Stomach (tissue), 9 donors: ENCODE measurements around the gene METTL15. TPM values are rescaled to one million over a fixed set of nuclear protein-coding genes. Genes with fewer than 3 reads are reported as not detected.
"Not testable (repeated sequence)": the region's sequence is repeated elsewhere in the genome, so short reads cannot be mapped to it uniquely, and the experiment has no call there.

Experiments
- DNase-seq, 2 donors: peaks; one replicate each; pipeline versions ENCODE4 v3.0.0 to v3.0.0-alpha.2; 2013 to 2019
- H3K27ac ChIP-seq, 5 donors: fragments of 200-600 bp in 4 of 5; sonication (generic) in 4 of 5; one replicate each; pipeline ENCODE4 v1.5.1; 2013 to 2019; ENCODE audit warnings: mild to moderate bottlenecking in 1 of 5, moderate library complexity in 1 of 5
- H3K27me3 ChIP-seq, 3 donors: fragments of 200-600 bp; sonication (generic); one replicate each; pipeline ENCODE4 v1.5.1; 2017 to 2019; ENCODE audit warnings: mixed run types in 1 of 3
- H3K36me3 ChIP-seq, 4 donors: fragments of 200-600 bp; sonication (generic); 1 replicate in 3 of 4; 2 replicates in 1 of 4; pipeline ENCODE4 v1.5.1; 2016 to 2019
- H3K4me1 ChIP-seq, 4 donors: fragments of 200-600 bp; sonication (generic); one replicate each; pipeline ENCODE4 v1.5.1; 2016 to 2019
- H3K4me3 ChIP-seq, 4 donors: fragments of 200-600 bp; sonication (generic) in 3 of 4; one replicate each; pipeline ENCODE4 v1.5.1; 2016 to 2019; ENCODE audit warnings: mild to moderate bottlenecking in 1 of 4
- H3K9me3 ChIP-seq, 4 donors: fragments of 200-600 bp; sonication (generic); one replicate each; pipeline ENCODE4 v1.5.1; 2016 to 2019
- CTCF ChIP-seq, 7 experiments: fragments of 450-650 bp in 4 of 7; fragments of 200-600 bp in 3 of 7; sonication (generic) in 3 of 7; IDR thresholded peaks; one replicate each; pipeline ENCODE4 v1.5.1; 2016 to 2019; ENCODE audit warnings: antibody characterized with exemption in 7 of 7, control low read depth in 2 of 7, mild to moderate bottlenecking in 1 of 7
- EP300 ChIP-seq: sonication (generic); formaldehyde crosslinking; IDR thresholded peaks from one replicate; pipeline ENCODE4 v1.6.1; 2017; ENCODE audit warnings: antibody characterized with exemption
- POLR2A ChIP-seq, 4 donors: fragments of 450-650 bp; IDR thresholded peaks; one replicate each; pipeline ENCODE4 v1.6.1; 2016; ENCODE audit warnings: antibody characterized with exemption in 4 of 4, control low read depth in 2 of 4, mild to moderate bottlenecking in 1 of 4, moderate library complexity in 1 of 4
- POLR2AphosphoS5 ChIP-seq, 3 donors: sonication (generic); formaldehyde crosslinking; IDR thresholded peaks; one replicate each; pipeline ENCODE4 v1.6.1; 2016; ENCODE audit warnings: antibody characterized with exemption in 3 of 3
- WGBS, 5 donors: extraction: QIAGEN DNeasy Blood & Tissue Kit in 3 of 5; methylation state at CpG; one replicate each; pipeline versions ENCODE4 v1.1.5 to v1.1.7; 2013 to 2018; 5-methylcytosine and 5-hydroxymethylcytosine counted together
- intact Hi-C: fragments of 100-400 bp; cut with DNase I; formaldehyde crosslinking; loops from one replicate; pipeline ENCODE4 v1.15.1; 2023; ENCODE audit warnings: low total_unique reads
- polyA plus RNA-seq, 3 donors: library from polyadenylated mRNA; stranded (reverse); fragments of 200-250 nt; gene quantifications; one replicate each; pipeline ENCODE4 v1.2.3, GENCODE V29; 2013
- total RNA-seq, 5 donors: library from RNA; depleted of rRNA; stranded (reverse); fragments of >200 nt; gene quantifications; one replicate each; pipeline versions ENCODE4 v1.1.0 to v1.2.3, GENCODE V29; 2014 to 2016
- donor health status: healthy with polysubstance abuse.
- donor health status: Bipolar disorder and iron deficiency.
- donor health status: healthy.

Gene METTL15
- total and polyA plus RNA-seq, 8 donors, result 0.58 to 21.7 (median 8.7) TPM

DNA sequence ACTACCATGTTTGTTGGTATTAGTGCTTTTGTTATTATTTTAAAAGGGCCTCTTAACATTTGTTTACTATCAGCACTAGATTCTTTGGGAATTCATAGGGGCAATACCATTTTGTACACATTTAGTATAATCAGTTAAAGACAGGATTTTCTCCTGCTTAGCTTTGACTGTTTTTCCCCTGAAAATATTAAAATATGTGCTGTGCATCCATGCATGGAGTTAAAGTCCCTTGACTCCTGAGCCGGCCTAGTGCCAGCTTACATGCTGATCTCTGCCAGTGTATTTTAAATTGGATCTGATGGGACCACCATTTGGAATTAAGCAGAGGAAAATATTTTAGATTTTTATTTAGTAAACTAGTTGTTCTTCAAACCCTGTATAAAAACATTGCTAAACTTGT is 161.4 kb downstream of the METTL15 start:
- H3K27ac ChIP-seq, result no peak overlapping the region
- no peaks in the 10 kb centered on the region for H3K4me1 ChIP-seq
- no peak overlapping the region for H3K4me3 ChIP-seq
- intact Hi-C loops, result no loop called here
- 88 to 97% (median 94%) methylated on average over 1 of the region's 1 CpG for WGBS, 5 donors
- no peaks in the 10 kb centered on the region for H3K27me3 ChIP-seq
- H3K36me3 ChIP-seq, result no peaks in the 10 kb centered on the region
- no peak for TF ChIP-seq POLR2A (IDR thresholded peaks at IDR 0.05)
- TF ChIP-seq CTCF (IDR thresholded peaks at IDR 0.05), result no peak
- TF ChIP-seq EP300, result no peak
- TF ChIP-seq POLR2AphosphoS5 (IDR thresholded peaks at IDR 0.05), result no peak
- no peak for DNase-seq
- no peaks in the 10 kb centered on the region for H3K9me3 ChIP-seq

DNA sequence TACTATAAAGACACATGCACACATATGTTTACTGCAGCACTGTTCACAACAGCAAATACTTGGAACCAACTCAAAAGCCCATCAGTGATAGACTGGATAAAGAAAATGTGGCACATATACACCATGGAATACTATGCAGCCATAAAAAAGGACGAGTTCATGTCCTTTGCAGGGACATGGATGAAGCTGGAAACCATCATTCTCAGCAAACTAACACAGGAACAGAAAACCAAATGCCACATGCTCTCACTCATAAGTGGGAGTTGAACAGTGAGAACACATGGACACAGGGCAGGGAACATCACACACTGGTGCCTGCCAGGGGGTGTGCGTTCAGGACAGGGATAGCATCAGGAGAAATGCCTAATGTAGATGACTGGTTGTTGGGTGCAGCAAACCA is 164.1 kb downstream of the METTL15 start:
- H3K36me3 ChIP-seq, H3K4me3 ChIP-seq, H3K27ac ChIP-seq, H3K4me1 ChIP-seq, intact Hi-C loops, H3K9me3 ChIP-seq, H3K27me3 ChIP-seq, DNase-seq: not testable (repeated sequence)
- 85 to 100% (median 96%) methylated on average over 2 of the region's 2 CpGs for WGBS, 5 donors

DNA sequence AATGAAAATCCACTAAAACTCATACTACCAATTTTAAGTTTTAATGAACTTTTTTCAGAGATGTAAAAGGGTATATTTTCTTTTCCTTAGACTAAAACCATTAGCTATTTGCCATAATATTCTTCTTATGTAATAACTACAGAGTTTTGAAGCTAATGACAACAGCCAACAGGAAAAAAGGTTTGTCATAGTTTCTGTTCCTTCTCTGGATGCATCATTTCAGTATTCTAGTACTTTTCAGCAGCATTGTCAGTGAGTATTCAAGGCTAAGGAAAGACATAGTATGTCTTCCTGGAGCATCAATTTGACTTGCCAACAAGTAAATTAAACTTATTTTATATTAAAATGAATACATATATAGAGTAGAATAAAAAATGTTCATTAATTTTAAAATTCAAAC is 166.0 kb downstream of the METTL15 start:
- no peaks in the 10 kb centered on the region for H3K4me1 ChIP-seq
- DNase-seq, result no peak
- H3K4me3 ChIP-seq, result no peak overlapping the region
- H3K9me3 ChIP-seq, result no peaks in the 10 kb centered on the region
- TF ChIP-seq POLR2AphosphoS5 (IDR thresholded peaks at IDR 0.05) (no peak), CTCF (IDR thresholded peaks at IDR 0.05) (no peak), EP300 (no peak), POLR2A (IDR thresholded peaks at IDR 0.05) (no peak)
- H3K27ac ChIP-seq, result no peak overlapping the region
- no peaks in the 10 kb centered on the region for H3K27me3 ChIP-seq
- intact Hi-C loops, result no loop called here
- no peaks in the 10 kb centered on the region for H3K36me3 ChIP-seq

- H3K4me3 ChIP-seq, result no peak overlapping the region
- no peaks in the 10 kb centered on the region for H3K27me3 ChIP-seq
- DNase-seq, result no peak
- TF ChIP-seq POLR2A (IDR thresholded peaks at IDR 0.05), result no peak
- TF ChIP-seq EP300, result no peak
- no peak overlapping the region for H3K27ac ChIP-seq
- H3K4me1 ChIP-seq, result no peaks in the 10 kb centered on the region
- WGBS, 5 donors, result 83 to 96% (median 87%) methylated on average over 1 of the region's 1 CpG
- H3K36me3 ChIP-seq, result no peaks in the 10 kb centered on the region
- intact Hi-C loops, result no loop called here
- H3K9me3 ChIP-seq, result no peaks in the 10 kb centered on the region
Measured at GRCh38 chr11:28284196-28284595, 176.0 kb downstream of the METTL15 start.

- WGBS, 5 donors, result 91 to 98% (median 94%) methylated on average over 1 of the region's 1 CpG
- intact Hi-C loops, result no loop called here
- H3K27me3 ChIP-seq, result no peaks in the 10 kb centered on the region
Measured at GRCh38 chr11:28289444-28289843, 181.3 kb downstream of the METTL15 start.

DNA sequence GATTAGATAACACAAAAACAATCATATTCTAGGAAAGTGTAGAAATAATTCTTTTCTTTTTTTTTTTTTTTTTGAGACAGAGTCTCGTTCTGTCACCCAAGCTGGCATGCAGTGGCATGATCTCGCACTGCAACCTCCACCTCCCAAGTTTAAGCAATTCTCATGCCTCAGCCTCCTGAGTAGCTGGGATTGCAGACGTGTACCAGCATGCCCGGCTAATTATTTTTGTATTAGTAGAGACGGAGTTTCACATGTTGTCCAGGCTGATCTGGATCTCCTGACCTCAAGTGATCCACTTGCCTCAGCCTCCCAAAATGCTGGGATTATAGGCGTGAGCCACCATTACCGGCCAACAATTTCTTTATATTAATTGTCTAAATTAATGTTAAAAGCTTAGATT is 182.8 kb downstream of the METTL15 start:
- H3K27ac ChIP-seq, H3K27me3 ChIP-seq, DNase-seq, H3K4me3 ChIP-seq, H3K9me3 ChIP-seq, H3K4me1 ChIP-seq, intact Hi-C loops: not testable (repeated sequence)
- WGBS, 5 donors, result 84 to 92% (median 90%) methylated on average over 7 of the region's 7 CpGs
- peaks cover 0 to 17% (median 8%) of the 10 kb centered on the region in 4 donors for H3K36me3 ChIP-seq

More at GRCh38 chr11:28289444-28289843, 181.3 kb downstream of the METTL15 start:
- Histone ChIP-seq H3K27ac (no peak overlapping the region), H3K4me1 (no peaks in the 10 kb centered on the region), H3K36me3 (peaks cover 0 to 17% (median 8%) of the 10 kb centered on the region in 4 donors), H3K9me3 (no peaks in the 10 kb centered on the region), H3K4me3 (no peak overlapping the region)
- TF ChIP-seq POLR2AphosphoS5 (IDR thresholded peaks at IDR 0.05) (no peak), CTCF (IDR thresholded peaks at IDR 0.05) (no peak), EP300 (no peak), POLR2A (IDR thresholded peaks at IDR 0.05) (no peak)
- DNase-seq, result no peak
